Smooth muscle cell (in vitro differentiated cells): Measurements from ENCODE around the gene KLF13. TPM values are rescaled to one million over a fixed set of nuclear protein-coding genes. Genes with fewer than 3 reads are reported as not detected.
A peak's percentile ranks its signal among the peaks of the same experiment; 100 is the strongest.

Experiments used
- DNase-seq: peaks from one replicate; lab custom pipeline; 2025; ENCODE audit not compliant: unreplicated experiment; lab: John Stamatoyannopoulos, UW
- H2AFZ ChIP-seq: fragments of 200-600 bp; sonication (generic); 2 replicates; pipeline ENCODE4 v1.6.0; 2016; ENCODE audit warnings: antibody characterized with exemption, low read depth, mild to moderate bottlenecking
- H3F3A ChIP-seq: fragments of 200-600 bp; sonication (generic); 2 replicates; pipeline ENCODE4 v1.6.0; 2017; ENCODE audit warnings: antibody characterized with exemption, low read depth
- H3K27ac ChIP-seq: fragments of 200-600 bp; sonication (generic); 2 replicates; pipeline ENCODE4 v1.5.1; 2016; ENCODE audit warnings: low read depth, mild to moderate bottlenecking
- H3K27me3 ChIP-seq: fragments of 200-600 bp; sonication (generic); 2 replicates; pipeline ENCODE4 v1.6.1; 2016; ENCODE audit warnings: low read depth, mild to moderate bottlenecking
- H3K36me3 ChIP-seq: fragments of 200-600 bp; sonication (generic); 2 replicates; pipeline ENCODE4 v1.5.1; 2016; ENCODE audit warnings: low read depth
- H3K4me1 ChIP-seq: fragments of 200-600 bp; sonication (generic); 2 replicates; pipeline ENCODE4 v1.5.1; 2016; ENCODE audit warnings: low read depth
- H3K4me2 ChIP-seq: fragments of 200-600 bp; sonication (generic); 2 replicates; pipeline ENCODE4 v1.6.0; 2016; ENCODE audit warnings: mild to moderate bottlenecking
- H3K4me3 ChIP-seq: fragments of 200-600 bp; sonication (generic); 2 replicates; pipeline ENCODE4 v1.5.1; 2016; ENCODE audit warnings: mild to moderate bottlenecking
- H3K79me2 ChIP-seq: fragments of 200-600 bp; sonication (generic); 2 replicates; pipeline ENCODE4 v1.6.0; 2016; ENCODE audit warnings: low read depth, mild to moderate bottlenecking
- H3K9ac ChIP-seq: fragments of 200-600 bp; sonication (generic); 2 replicates; pipeline ENCODE4 v1.6.0; 2016; ENCODE audit warnings: low read depth
- H3K9me3 ChIP-seq: fragments of 200-600 bp; sonication (generic); replicated peaks from 2 replicates; pipeline ENCODE4 v1.5.1; 2016; ENCODE audit warnings: low read depth
- H4K20me1 ChIP-seq: fragments of 200-600 bp; sonication (generic); 2 replicates; pipeline ENCODE4 v1.6.0; 2016; ENCODE audit warnings: low read depth
- WGBS: methylation state at CpG from one replicate; pipeline ENCODE4 v1.1.7; 2016; ENCODE audit warnings: low lambda C conversion rate; 5-methylcytosine and 5-hydroxymethylcytosine counted together
- polyA plus RNA-seq: library from polyadenylated mRNA; unstranded; fragments of >200 nt; fragmentation: Nextera tagmentation; extraction: Ambion mirVana; gene quantifications from 2 replicates; pipeline ENCODE4 v1.2.1, GENCODE V29; 2016
- total RNA-seq: library from RNA; depleted of rRNA; stranded (reverse); fragments of >200 nt; gene quantifications from 2 replicates; pipeline ENCODE4 v1.2.3, GENCODE V29; 2014
- TF ChIP-seq, protein P1 (sequence below): fragments of 200-600 bp; sonication (generic); IDR thresholded peaks from 2 replicates; pipeline ENCODE4 v1.5.1; 2017; ENCODE audit warnings: borderline replicate concordance, mild to moderate bottlenecking, antibody characterized with exemption; ENCODE audit not compliant: insufficient read depth, poor library complexity, severe bottlenecking

The KLF13 gene
- total and polyA plus RNA-seq, 2 experiments from 2014 or later: 42.1 to 74.2 TPM

DNA sequence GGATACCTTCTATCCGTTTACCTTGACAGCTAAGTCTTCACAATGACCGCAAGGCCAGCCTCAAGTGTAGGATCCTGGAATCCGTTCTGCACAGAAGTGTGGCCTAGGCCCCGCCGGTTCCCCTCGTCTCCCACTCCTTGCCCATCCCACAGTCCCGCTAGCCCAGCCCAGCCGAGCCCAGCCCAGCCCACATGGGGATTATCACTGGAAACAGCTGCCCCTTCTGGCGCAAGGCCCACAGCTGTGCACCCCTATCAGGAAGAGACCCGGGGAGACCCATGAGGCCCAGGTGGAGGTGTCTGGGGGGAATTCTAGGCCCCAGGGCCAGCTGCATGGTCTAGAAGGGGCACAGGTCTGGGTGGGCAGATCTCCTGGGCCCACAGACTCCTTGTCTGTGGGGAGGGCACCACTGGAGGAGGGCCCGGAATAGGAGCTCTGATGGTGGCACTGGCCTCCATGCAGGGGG, 27.9 kb upstream of the KLF13 start:
- no peak overlapping the region for H3K4me2 ChIP-seq
- H2AFZ ChIP-seq: no peak overlapping the region
- no peaks in the 10 kb centered on the region for H3K79me2 ChIP-seq
- no peaks in the 10 kb centered on the region for H3F3A ChIP-seq
- H3K9ac ChIP-seq: no peak overlapping the region
- peaks cover 34% of the 10 kb centered on the region for H3K4me1 ChIP-seq
- TF ChIP-seq, protein P1, sequence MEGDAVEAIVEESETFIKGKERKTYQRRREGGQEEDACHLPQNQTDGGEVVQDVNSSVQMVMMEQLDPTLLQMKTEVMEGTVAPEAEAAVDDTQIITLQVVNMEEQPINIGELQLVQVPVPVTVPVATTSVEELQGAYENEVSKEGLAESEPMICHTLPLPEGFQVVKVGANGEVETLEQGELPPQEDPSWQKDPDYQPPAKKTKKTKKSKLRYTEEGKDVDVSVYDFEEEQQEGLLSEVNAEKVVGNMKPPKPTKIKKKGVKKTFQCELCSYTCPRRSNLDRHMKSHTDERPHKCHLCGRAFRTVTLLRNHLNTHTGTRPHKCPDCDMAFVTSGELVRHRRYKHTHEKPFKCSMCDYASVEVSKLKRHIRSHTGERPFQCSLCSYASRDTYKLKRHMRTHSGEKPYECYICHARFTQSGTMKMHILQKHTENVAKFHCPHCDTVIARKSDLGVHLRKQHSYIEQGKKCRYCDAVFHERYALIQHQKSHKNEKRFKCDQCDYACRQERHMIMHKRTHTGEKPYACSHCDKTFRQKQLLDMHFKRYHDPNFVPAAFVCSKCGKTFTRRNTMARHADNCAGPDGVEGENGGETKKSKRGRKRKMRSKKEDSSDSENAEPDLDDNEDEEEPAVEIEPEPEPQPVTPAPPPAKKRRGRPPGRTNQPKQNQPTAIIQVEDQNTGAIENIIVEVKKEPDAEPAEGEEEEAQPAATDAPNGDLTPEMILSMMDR: no peak
- no peak overlapping the region for H3K4me3 ChIP-seq
- no peaks in the 10 kb centered on the region for H3K36me3 ChIP-seq
- DNase-seq: no peak
- H3K27me3 ChIP-seq: no peaks in the 10 kb centered on the region
- 92% methylated on average over 11 of the region's 11 CpGs for WGBS
- no peaks in the 10 kb centered on the region for H3K9me3 ChIP-seq
- no peaks in the 10 kb centered on the region for H4K20me1 ChIP-seq
- H3K27ac ChIP-seq: no peak overlapping the region

DNA sequence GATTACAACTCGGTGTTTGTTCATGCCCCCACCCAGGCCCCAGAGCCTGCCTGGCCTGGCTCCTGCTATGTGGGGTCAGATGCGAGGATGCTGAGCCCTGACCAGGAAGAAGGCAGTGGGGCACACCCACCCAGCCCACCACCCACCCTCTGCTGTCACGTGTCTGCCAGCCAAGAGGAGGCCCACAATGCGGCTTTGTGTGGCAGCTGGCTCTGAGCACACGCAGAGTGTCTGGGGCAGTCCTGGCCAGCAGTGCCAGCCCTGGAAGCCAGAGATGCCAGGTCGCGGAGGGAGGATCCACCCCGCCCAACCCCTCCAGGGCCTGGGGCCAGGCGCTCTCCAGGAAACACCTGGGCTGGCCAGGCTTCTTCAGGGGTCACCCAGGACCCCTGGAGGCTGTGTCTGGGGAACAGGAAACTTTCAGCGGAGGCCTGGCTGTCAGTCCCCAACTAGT, 26.4 kb upstream of the KLF13 start:
- Histone ChIP-seq H3K4me1 (peaks cover 44% of the 10 kb centered on the region), H3K9me3 (no peaks in the 10 kb centered on the region), H3K27ac (no peak overlapping the region), H3K4me3 (no peak overlapping the region), H4K20me1 (no peaks in the 10 kb centered on the region), H3K4me2 (no peak overlapping the region), H3K27me3 (no peaks in the 10 kb centered on the region), H3K79me2 (no peaks in the 10 kb centered on the region), H3K36me3 (no peaks in the 10 kb centered on the region), H2AFZ (no peak overlapping the region), H3K9ac (no peak overlapping the region), H3F3A (no peaks in the 10 kb centered on the region)
- no peak for DNase-seq
- WGBS: 86% methylated on average over 9 of the region's 10 CpGs
- TF ChIP-seq, protein P1: no peak

DNA sequence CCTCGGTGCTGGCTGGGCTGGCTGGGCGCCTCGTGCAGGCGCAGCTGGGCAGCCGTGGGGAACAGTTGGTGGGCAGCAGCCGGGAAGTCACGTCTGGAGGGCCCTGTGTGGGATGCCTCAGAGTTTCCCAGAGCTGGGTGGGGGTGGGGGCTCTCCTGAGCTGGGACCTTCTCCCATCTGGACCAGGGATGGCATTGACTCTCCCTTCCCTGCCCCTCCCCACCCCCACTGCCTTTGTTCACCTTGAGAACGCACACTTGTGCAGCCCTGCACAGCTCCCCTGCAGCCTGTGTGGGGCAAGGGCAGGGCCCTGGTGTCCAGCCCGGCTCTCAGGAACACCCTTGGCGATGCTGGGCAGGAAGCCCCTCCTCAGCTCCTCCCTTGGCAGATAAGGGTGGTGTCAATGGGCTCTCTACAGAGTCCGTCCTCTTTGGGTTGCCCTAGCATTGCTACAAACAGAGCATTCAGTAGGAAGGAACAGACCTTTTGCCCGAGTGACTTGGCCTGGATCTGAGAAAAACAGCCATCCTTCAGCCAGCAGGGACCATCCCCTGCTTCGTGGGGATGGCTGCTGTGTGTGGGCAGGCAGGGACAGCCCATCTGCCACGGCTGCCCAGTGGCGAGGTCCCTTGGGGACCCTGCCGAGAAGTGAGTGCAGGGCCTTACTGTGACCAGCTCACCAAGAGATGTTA, 25.5 kb upstream of the KLF13 start:
- 67% methylated on average over 16 of the region's 16 CpGs for WGBS
- Histone ChIP-seq H3F3A (no peaks in the 10 kb centered on the region), H3K36me3 (no peaks in the 10 kb centered on the region), H3K4me3 (no peak overlapping the region), H4K20me1 (no peaks in the 10 kb centered on the region), H3K4me1 (peaks cover 51% of the 10 kb centered on the region), H3K4me2 (no peak overlapping the region), H3K27me3 (peaks cover 8% of the 10 kb centered on the region), H3K9ac (no peak overlapping the region), H2AFZ (peak overlapping the region; percentile 58), H3K9me3 (no peaks in the 10 kb centered on the region), H3K27ac (no peak overlapping the region), H3K79me2 (no peaks in the 10 kb centered on the region)
- TF ChIP-seq, protein P1: no peak
- no peak for DNase-seq

DNA sequence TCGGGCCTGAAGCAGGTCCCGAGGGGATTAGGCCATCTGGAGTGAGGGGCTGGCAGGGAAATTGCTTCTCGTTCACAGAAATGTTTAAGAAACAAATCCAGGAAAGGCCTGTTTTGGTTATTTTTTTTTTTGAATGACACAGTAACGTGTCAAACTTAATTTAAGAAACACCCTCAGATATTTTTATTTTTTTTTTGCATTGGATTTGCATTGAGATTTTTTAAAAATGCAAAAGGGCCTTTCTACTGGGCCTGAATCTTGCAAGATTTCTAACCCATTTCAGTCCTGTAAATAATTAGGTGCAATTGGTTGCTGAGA, 25.0 kb upstream of the KLF13 start:
- Histone ChIP-seq H3K79me2 (no peaks in the 10 kb centered on the region), H3K36me3 (no peaks in the 10 kb centered on the region), H3K9me3 (no peaks in the 10 kb centered on the region), H3K9ac (no peak overlapping the region), H2AFZ (no peak overlapping the region), H4K20me1 (no peaks in the 10 kb centered on the region), H3K4me1 (peaks cover 50% of the 10 kb centered on the region), H3K27ac (no peak overlapping the region), H3K4me3 (no peak overlapping the region), H3F3A (no peaks in the 10 kb centered on the region), H3K4me2 (no peak overlapping the region), H3K27me3 (peaks cover 13% of the 10 kb centered on the region)
- TF ChIP-seq, protein P1: no peak
- no peak for DNase-seq
- 45% methylated on average over 4 of the region's 4 CpGs for WGBS
